HuH-7.5 (cell line): ENCODE data around the gene LYPD1.
"Not testable (repeated sequence)": the region's sequence is repeated elsewhere in the genome, so short reads cannot be mapped to it uniquely, and the experiment has no call there.

Experiments
- DNase-seq: peaks from one replicate; pipeline ENCODE4 v3.0.0; 2011; ENCODE audit warnings: low spot score

Gene LYPD1

GRCh38 chr2:132669908-132670495, at the start of gene LYPD1:
Gene LYPD1, minus strand, starts transcription at chr2:132670205. Its CDS starts 273 bp downstream, at chr2:132669932.
- DNase-seq = peak; percentile 40

- DNase-seq = no peak
Measured at GRCh38 chr2:132719480-132719879, 49.5 kb upstream of the LYPD1 start.

GRCh38 chr2:132716954-132717353, 46.9 kb upstream of the LYPD1 start:
- no peak for DNase-seq

- no peak for DNase-seq
Measured at GRCh38 chr2:132715386-132716351, 45.7 kb upstream of the LYPD1 start.

GRCh38 chr2:132703396-132703795, 33.4 kb upstream of the LYPD1 start:
- no peak for DNase-seq

GRCh38 chr2:132701810-132702209, 31.8 kb upstream of the LYPD1 start:
- DNase-seq = no peak

GRCh38 chr2:132699802-132700201, 29.8 kb upstream of the LYPD1 start:
- DNase-seq = not testable (repeated sequence)

GRCh38 chr2:132698347-132698746, 28.3 kb upstream of the LYPD1 start:
- not testable (repeated sequence) for DNase-seq

- no peak for DNase-seq
Measured at GRCh38 chr2:132697556-132698205, 27.7 kb upstream of the LYPD1 start.

- no peak for DNase-seq
Measured at GRCh38 chr2:132692816-132693215, 22.8 kb upstream of the LYPD1 start.

GRCh38 chr2:132691556-132691955, 21.6 kb upstream of the LYPD1 start:
- no peak for DNase-seq

- DNase-seq = no peak
Measured at GRCh38 chr2:132690664-132691303, 20.8 kb upstream of the LYPD1 start.

GRCh38 chr2:132681766-132682165, 11.8 kb upstream of the LYPD1 start:
- DNase-seq = no peak

- DNase-seq = no peak
Measured at GRCh38 chr2:132680544-132680943, 10.5 kb upstream of the LYPD1 start.

GRCh38 chr2:132678483-132678882, 8.5 kb upstream of the LYPD1 start:
- DNase-seq = no peak

- no peak for DNase-seq
Measured at GRCh38 chr2:132677661-132678060, 7.7 kb upstream of the LYPD1 start.

- no peak for DNase-seq
Measured at GRCh38 chr2:132676999-132677398, 7.0 kb upstream of the LYPD1 start.

- DNase-seq = no peak
Measured at GRCh38 chr2:132671151-132671835, 1.3 kb upstream of the LYPD1 start.

GRCh38 chr2:132670496-132671150, 618 bp upstream of the LYPD1 start:
- peak; percentile 22 for DNase-seq

- DNase-seq = peak; percentile 29
Measured at GRCh38 chr2:132668987-132669907, 758 bp downstream of the LYPD1 start.
